ENCODE results near the gene SPOCK1.

Gene SPOCK1

DNA sequence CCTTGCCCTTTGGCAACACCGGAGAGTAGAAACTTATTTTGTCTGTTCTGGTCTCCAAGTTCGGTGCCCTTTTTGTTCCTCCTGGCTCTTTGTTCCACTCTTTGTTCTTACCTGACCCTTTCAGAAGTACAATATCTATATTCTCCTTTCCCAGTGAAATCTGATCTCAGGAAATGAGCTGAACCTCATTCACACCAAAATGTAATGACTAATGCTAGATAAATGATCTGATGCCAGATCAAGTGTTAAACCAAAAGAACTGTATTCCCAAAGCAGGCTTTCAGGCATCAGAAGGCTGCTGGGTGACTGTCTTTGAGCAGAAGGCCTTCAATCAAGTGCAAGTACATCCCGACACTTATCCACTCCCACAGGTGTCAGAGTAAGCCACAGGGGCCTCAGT is 156.4 kb downstream of the SPOCK1 start:
- no peak overlapping the region for H3K4me3 ChIP-seq (ENCODE audit: low read depth, low read length)
- ChIA-PET POLR2A (interaction anchor here (0.7 kb wide), 1 partner anchor 46 kb away, joined by 4 read pairs; no protein-coding TSS in a partner anchor), CTCF (interaction anchor here (0.9 to 10.6 kb wide), 11 partner anchors 9 to 158 kb away, joined by 3 to 192 read pairs (median 5); partner anchors contain the start of gene SPOCK1)
- TF ChIP-seq, protein P1, sequence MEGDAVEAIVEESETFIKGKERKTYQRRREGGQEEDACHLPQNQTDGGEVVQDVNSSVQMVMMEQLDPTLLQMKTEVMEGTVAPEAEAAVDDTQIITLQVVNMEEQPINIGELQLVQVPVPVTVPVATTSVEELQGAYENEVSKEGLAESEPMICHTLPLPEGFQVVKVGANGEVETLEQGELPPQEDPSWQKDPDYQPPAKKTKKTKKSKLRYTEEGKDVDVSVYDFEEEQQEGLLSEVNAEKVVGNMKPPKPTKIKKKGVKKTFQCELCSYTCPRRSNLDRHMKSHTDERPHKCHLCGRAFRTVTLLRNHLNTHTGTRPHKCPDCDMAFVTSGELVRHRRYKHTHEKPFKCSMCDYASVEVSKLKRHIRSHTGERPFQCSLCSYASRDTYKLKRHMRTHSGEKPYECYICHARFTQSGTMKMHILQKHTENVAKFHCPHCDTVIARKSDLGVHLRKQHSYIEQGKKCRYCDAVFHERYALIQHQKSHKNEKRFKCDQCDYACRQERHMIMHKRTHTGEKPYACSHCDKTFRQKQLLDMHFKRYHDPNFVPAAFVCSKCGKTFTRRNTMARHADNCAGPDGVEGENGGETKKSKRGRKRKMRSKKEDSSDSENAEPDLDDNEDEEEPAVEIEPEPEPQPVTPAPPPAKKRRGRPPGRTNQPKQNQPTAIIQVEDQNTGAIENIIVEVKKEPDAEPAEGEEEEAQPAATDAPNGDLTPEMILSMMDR (IDR thresholded peaks at IDR 0.05; ENCODE audit: insufficient read depth, low read length, missing control alignments): no peak
- DNase-seq (ENCODE audit: low read depth, low spot score): no peak

DNA sequence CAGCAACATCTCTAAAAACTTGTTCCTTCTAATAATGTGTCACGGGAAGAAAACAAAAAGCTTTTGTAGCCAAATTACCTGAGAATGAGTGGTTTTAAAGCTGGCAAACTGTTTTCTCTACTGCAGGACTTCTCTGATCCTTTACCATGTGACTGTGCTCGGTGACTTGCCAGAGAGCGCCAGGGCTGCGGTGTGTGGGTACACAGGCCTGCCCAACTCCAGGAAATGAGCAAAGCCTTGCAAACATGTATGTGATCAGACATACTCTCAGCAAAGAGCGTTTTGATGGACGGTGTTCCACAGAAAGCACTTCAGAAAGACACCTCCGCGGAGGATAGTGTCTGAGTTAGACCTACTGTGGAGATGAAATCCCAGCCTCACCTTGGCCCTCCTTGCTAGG is 157.3 kb downstream of the SPOCK1 start:
- ChIA-PET POLR2A (no interaction called here), CTCF (interaction anchor here (1.6 to 10.6 kb wide), 2 partner anchors 14 to 152 kb away, joined by 4 to 192 read pairs; partner anchors contain the start of gene SPOCK1)
- H3K4me3 ChIP-seq (ENCODE audit: low read depth, low read length): no peak overlapping the region
- DNase-seq (ENCODE audit: low read depth, low spot score): no peak
- TF ChIP-seq, protein P1 (IDR thresholded peaks at IDR 0.05; ENCODE audit: insufficient read depth, low read length, missing control alignments): no peak

DNA sequence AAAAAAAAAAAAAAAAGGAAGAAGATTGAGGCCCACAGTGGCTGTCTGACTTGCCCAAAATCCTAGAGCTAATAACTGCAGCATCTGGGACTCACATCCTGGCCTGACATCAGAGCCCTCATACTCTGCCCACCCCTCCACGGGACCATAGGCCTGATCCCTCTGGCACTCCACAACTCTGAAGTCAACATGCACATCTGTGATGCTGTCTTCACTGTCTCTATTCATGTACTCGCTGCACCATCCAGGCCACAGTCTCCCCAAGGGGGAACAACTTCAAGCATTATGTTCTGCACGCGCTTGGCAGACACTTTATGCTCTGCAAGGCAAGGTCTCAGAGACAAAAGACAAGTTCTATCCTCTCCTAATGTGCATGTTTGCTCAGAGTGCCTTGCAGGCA is 158.2 kb downstream of the SPOCK1 start:
- CTCF ChIA-PET: interaction anchor here (0.7 to 10.6 kb wide), 4 partner anchors 9 to 365 kb away, joined by 3 to 192 read pairs (median 4); partner anchors contain the start of gene SPOCK1
- no peak overlapping the region for H3K4me3 ChIP-seq (ENCODE audit: low read depth, low read length)
- POLR2A ChIA-PET: no interaction called here
- TF ChIP-seq, protein P1 (IDR thresholded peaks at IDR 0.05; ENCODE audit: insufficient read depth, low read length, missing control alignments): no peak
- DNase-seq (ENCODE audit: low read depth, low spot score): no peak

DNA sequence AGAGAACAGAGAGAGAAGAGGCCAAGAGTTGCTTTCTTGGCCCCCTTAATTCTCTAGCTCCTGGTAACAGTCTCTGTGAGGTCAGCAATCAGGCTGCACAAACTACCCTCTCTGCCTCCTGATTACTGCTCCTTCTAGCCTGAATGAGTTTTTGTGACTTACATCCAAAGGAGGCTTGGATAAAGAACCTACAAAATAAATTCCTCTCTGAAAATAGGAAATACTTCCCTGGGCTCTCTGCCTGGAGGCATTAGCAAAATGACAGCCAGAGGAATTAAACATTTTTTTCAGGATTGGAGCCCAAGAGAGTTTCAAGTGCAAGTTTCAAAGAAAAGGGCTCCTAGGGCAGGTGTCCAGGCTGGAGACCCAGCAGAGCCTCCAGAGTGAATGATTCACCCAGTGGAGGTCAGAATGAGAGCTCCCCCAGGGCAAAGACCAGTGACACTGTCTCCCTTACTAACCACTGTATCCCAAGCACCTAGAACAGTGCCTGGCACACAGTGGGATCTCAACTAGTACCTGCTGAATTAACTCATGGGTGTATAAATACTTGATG is 162.5 kb downstream of the SPOCK1 start:
- POLR2A ChIA-PET: no interaction called here
- CTCF ChIA-PET: interaction anchor here (1.1 to 2.5 kb wide), 7 partner anchors 9 to 162 kb away, joined by 3 to 27 read pairs (median 5); partner anchors contain the start of gene SPOCK1
- H3K4me3 ChIP-seq (ENCODE audit: low read depth, low read length): no peak overlapping the region
- no peak for DNase-seq (ENCODE audit: low read depth, low spot score)
- TF ChIP-seq, protein P1 (IDR thresholded peaks at IDR 0.05; ENCODE audit: insufficient read depth, low read length, missing control alignments): no peak

DNA sequence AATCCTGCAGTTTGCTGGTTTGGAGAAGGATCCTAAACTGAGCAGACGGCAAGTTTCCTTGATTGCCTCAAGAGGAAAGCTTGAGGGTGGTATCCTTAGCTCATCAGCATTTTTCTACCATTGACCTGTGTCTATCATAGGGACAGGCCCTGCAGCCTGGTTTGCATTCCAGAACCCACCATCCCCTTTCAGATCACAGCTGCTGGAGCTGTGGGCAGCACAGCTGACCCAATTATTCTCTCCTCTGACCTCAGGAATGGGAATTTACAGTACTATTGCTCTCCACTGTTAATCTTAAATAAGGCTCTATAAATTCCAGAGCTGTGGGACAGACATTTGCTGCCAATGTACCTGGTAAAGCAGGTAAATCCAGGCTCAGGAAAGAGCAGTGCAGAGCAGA is 163.0 kb downstream of the SPOCK1 start:
- no peak overlapping the region for H3K4me3 ChIP-seq (ENCODE audit: low read depth, low read length)
- DNase-seq (ENCODE audit: low read depth, low spot score): no peak
- ChIA-PET POLR2A (no interaction called here), CTCF (interaction anchor here (1.1 to 2.5 kb wide), 7 partner anchors 9 to 163 kb away, joined by 3 to 27 read pairs (median 5); partner anchors contain the start of gene SPOCK1)
- TF ChIP-seq, protein P1 (IDR thresholded peaks at IDR 0.05; ENCODE audit: insufficient read depth, low read length, missing control alignments): no peak

DNA sequence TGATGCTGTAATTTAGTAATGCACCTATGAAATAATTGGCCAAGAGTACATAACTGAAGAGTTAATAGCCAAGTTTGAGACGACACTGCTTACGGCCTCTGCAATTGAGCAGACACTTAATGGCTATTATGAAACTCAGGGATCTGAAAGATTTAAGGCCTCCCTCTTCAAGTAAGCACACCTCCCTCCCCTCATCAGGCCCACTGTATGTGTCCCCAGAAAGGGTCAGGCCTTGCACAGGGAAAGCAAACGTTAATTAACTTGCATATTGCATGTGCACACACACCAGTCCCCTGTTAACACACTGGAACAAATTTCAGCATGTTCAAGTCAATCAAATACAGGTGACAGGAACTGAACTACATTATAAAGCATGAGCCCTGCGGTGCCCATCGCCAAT is 163.6 kb downstream of the SPOCK1 start:
- DNase-seq (ENCODE audit: low read depth, low spot score): no peak
- H3K4me3 ChIP-seq (ENCODE audit: low read depth, low read length): no peak overlapping the region
- POLR2A ChIA-PET: no interaction called here
- TF ChIP-seq, protein P1 (IDR thresholded peaks at IDR 0.05; ENCODE audit: insufficient read depth, low read length, missing control alignments): no peak
- CTCF ChIA-PET: interaction anchor here (2.5 kb wide), 2 partner anchors 10 to 15 kb away, joined by 7 to 27 read pairs; no protein-coding TSS in a partner anchor
